OCI-LY7 (cell line): ENCODE measurements around the gene TAGLN.

Experiments used
- EZH2phosphoT487 ChIP-seq: fragments of 200-600 bp; sonication (generic); IDR thresholded peaks from 2 replicates; pipeline ENCODE4 v1.6.1; 2018; ENCODE audit warnings: low read depth, borderline replicate concordance, mild to moderate bottlenecking, mixed run types, antibody characterized with exemption, low read length, moderate library complexity, mixed read lengths
- TF ChIP-seq, protein P1 (sequence below): fragments of 200-600 bp; sonication (generic); conservative IDR thresholded peaks from 2 replicates; pipeline ENCODE4 v1.5.1; 2014; ENCODE audit warnings: mild to moderate bottlenecking, antibody characterized with exemption, low read length, moderate library complexity, mixed read lengths

DNA sequence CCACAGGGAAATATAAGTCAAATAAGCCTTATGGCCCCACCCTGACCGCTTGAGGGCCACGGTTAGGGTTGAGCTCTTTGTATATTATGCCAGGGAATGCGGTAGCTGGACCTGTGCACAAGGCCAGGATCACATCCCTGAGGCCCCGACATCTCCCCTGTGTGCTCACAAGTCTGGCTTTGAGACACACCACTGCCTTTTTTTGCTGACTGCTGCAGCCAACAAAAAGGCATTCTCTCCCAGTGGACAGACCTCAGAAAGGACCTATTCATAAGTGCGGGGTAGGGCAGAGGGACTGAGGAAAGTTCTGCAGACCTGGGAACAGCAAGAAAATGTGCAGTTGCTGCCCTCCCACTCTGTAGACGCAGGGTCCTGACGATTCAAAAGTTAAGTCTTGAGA is 24.1 kb upstream of the TAGLN start:
- TF ChIP-seq, protein P1, sequence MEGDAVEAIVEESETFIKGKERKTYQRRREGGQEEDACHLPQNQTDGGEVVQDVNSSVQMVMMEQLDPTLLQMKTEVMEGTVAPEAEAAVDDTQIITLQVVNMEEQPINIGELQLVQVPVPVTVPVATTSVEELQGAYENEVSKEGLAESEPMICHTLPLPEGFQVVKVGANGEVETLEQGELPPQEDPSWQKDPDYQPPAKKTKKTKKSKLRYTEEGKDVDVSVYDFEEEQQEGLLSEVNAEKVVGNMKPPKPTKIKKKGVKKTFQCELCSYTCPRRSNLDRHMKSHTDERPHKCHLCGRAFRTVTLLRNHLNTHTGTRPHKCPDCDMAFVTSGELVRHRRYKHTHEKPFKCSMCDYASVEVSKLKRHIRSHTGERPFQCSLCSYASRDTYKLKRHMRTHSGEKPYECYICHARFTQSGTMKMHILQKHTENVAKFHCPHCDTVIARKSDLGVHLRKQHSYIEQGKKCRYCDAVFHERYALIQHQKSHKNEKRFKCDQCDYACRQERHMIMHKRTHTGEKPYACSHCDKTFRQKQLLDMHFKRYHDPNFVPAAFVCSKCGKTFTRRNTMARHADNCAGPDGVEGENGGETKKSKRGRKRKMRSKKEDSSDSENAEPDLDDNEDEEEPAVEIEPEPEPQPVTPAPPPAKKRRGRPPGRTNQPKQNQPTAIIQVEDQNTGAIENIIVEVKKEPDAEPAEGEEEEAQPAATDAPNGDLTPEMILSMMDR = no peak
- no peak for TF ChIP-seq EZH2phosphoT487
